ENCODE data around the gene PPP2R2C. TPM values are rescaled to one million over a fixed set of nuclear protein-coding genes. Genes with fewer than 3 reads are reported as not detected.

The PPP2R2C gene
- polyA plus RNA-seq, 4 donors = 0.16 to 2.3 (median 0.81) TPM; not detected in 1

GRCh38 chr4:6340446-6341015, 131.9 kb downstream of the PPP2R2C start:
- Histone ChIP-seq H3K27ac (ENCODE audit: low read depth in 1 of 3, low read length in 2 of 3) (no peak overlapping the region), H3K9me3 (ENCODE audit: control insufficient read depth in 2 of 2, insufficient read depth in 1 of 2, low read depth in 1 of 2, low read length in 1 of 2) (peaks cover 0 to 9% of the 10 kb centered on the region in 2 donors), H3K4me3 (ENCODE audit: low read depth in 1 of 3, low read length in 3 of 3) (no peak overlapping the region), H3K36me3 (ENCODE audit: control insufficient read depth in 3 of 3, insufficient read depth in 2 of 3, low read depth in 1 of 3, low read length in 3 of 3) (no peaks in the 10 kb centered on the region), H3K27me3 (ENCODE audit: control insufficient read depth in 3 of 3, insufficient read depth in 3 of 3, low read length in 3 of 3) (peaks cover 0 to 9% (median 3%) of the 10 kb centered on the region in 3 donors), H3K4me1 (ENCODE audit: control insufficient read depth in 3 of 3, insufficient read depth in 2 of 3, low read depth in 1 of 3, low read length in 2 of 3) (no peaks in the 10 kb centered on the region)
- FAIRE-seq (no peak), DNase-seq (no peak)
- 72 to 85% (median 74%) methylated on average over 9 of the region's 9 CpGs for WGBS, 3 donors

GRCh38 chr4:6339818-6340445, 132.5 kb downstream of the PPP2R2C start:
- Histone ChIP-seq H3K36me3 (ENCODE audit: control insufficient read depth in 3 of 3, insufficient read depth in 2 of 3, low read depth in 1 of 3, low read length in 3 of 3) (no peaks in the 10 kb centered on the region), H3K4me3 (ENCODE audit: low read depth in 1 of 3, low read length in 3 of 3) (no peak overlapping the region), H3K27me3 (ENCODE audit: control insufficient read depth in 3 of 3, insufficient read depth in 3 of 3, low read length in 3 of 3) (peaks cover 0 to 9% (median 3%) of the 10 kb centered on the region in 3 donors), H3K9me3 (ENCODE audit: control insufficient read depth in 2 of 2, insufficient read depth in 1 of 2, low read depth in 1 of 2, low read length in 1 of 2) (peaks cover 0 to 5% of the 10 kb centered on the region in 2 donors), H3K4me1 (ENCODE audit: control insufficient read depth in 3 of 3, insufficient read depth in 2 of 3, low read depth in 1 of 3, low read length in 2 of 3) (no peaks in the 10 kb centered on the region), H3K27ac (ENCODE audit: low read depth in 1 of 3, low read length in 2 of 3) (no peak overlapping the region)
- FAIRE-seq (no peak), DNase-seq (no peak)
- 77 to 88% (median 84%) methylated on average over 12 to 13 of the region's 13 CpGs for WGBS, 3 donors

- H3K27ac ChIP-seq (ENCODE audit: low read depth in 1 of 3, low read length in 2 of 3) = no peak overlapping the region
- H3K4me3 ChIP-seq (ENCODE audit: low read depth in 1 of 3, low read length in 3 of 3) = no peak overlapping the region
- FAIRE-seq (no peak), DNase-seq (no peak)
- peaks cover 0 to 9% (median 3%) of the 10 kb centered on the region in 3 donors for H3K27me3 ChIP-seq (ENCODE audit: control insufficient read depth in 3 of 3, insufficient read depth in 3 of 3, low read length in 3 of 3)
- H3K9me3 ChIP-seq (ENCODE audit: control insufficient read depth in 2 of 2, insufficient read depth in 1 of 2, low read depth in 1 of 2, low read length in 1 of 2) = peaks cover 0 to 4% of the 10 kb centered on the region in 2 donors
- 54 to 66% (median 55%) methylated on average over 11 to 12 of the region's 12 CpGs for whole genome bisulfite sequencing, 3 donors
- no peaks in the 10 kb centered on the region for H3K36me3 ChIP-seq (ENCODE audit: control insufficient read depth in 3 of 3, insufficient read depth in 2 of 3, low read depth in 1 of 3, low read length in 3 of 3)
- H3K4me1 ChIP-seq (ENCODE audit: control insufficient read depth in 3 of 3, insufficient read depth in 2 of 3, low read depth in 1 of 3, low read length in 2 of 3) = no peaks in the 10 kb centered on the region
Observed at GRCh38 chr4:6338951-6339817, 133.2 kb downstream of the PPP2R2C start.

GRCh38 chr4:6338175-6338950, 134.1 kb downstream of the PPP2R2C start:
- DNase-seq (peak in 1 of 2 donors; percentile 15), FAIRE-seq (no peak)
- peaks cover 0 to 9% of the 10 kb centered on the region in 2 donors for H3K9me3 ChIP-seq (ENCODE audit: control insufficient read depth in 2 of 2, insufficient read depth in 1 of 2, low read depth in 1 of 2, low read length in 1 of 2)
- H3K27ac ChIP-seq (ENCODE audit: low read depth in 1 of 3, low read length in 2 of 3) = no peak overlapping the region
- H3K36me3 ChIP-seq (ENCODE audit: control insufficient read depth in 3 of 3, insufficient read depth in 2 of 3, low read depth in 1 of 3, low read length in 3 of 3) = no peaks in the 10 kb centered on the region
- 57 to 63% (median 63%) methylated on average over 12 to 14 of the region's 14 CpGs for WGBS, 3 donors
- peaks cover 0 to 9% (median 7%) of the 10 kb centered on the region in 3 donors for H3K27me3 ChIP-seq (ENCODE audit: control insufficient read depth in 3 of 3, insufficient read depth in 3 of 3, low read length in 3 of 3)
- no peaks in the 10 kb centered on the region for H3K4me1 ChIP-seq (ENCODE audit: control insufficient read depth in 3 of 3, insufficient read depth in 2 of 3, low read depth in 1 of 3, low read length in 2 of 3)
- no peak overlapping the region for H3K4me3 ChIP-seq (ENCODE audit: low read depth in 1 of 3, low read length in 3 of 3)

GRCh38 chr4:6337331-6337935, 135.0 kb downstream of the PPP2R2C start:
- FAIRE-seq = no peak
- peak in 1 of 2 donors; percentile 24 for DNase-seq
- Histone ChIP-seq H3K36me3 (ENCODE audit: control insufficient read depth in 3 of 3, insufficient read depth in 2 of 3, low read depth in 1 of 3, low read length in 3 of 3) (no peaks in the 10 kb centered on the region), H3K27ac (ENCODE audit: low read depth in 1 of 3, low read length in 2 of 3) (no peak overlapping the region), H3K9me3 (ENCODE audit: control insufficient read depth in 2 of 2, insufficient read depth in 1 of 2, low read depth in 1 of 2, low read length in 1 of 2) (peaks cover 0 to 6% of the 10 kb centered on the region in 2 donors), H3K4me1 (ENCODE audit: control insufficient read depth in 3 of 3, insufficient read depth in 2 of 3, low read depth in 1 of 3, low read length in 2 of 3) (no peaks in the 10 kb centered on the region), H3K27me3 (ENCODE audit: control insufficient read depth in 3 of 3, insufficient read depth in 3 of 3, low read length in 3 of 3) (peaks cover 0 to 9% (median 7%) of the 10 kb centered on the region in 3 donors), H3K4me3 (ENCODE audit: low read depth in 1 of 3, low read length in 3 of 3) (no peak overlapping the region)
- WGBS, 3 donors = 7 to 19% (median 12%) methylated on average over 19 of the region's 19 CpGs

GRCh38 chr4:6336166-6336565, 136.2 kb downstream of the PPP2R2C start:
- no peaks in the 10 kb centered on the region for H3K36me3 ChIP-seq (ENCODE audit: control insufficient read depth in 3 of 3, insufficient read depth in 2 of 3, low read depth in 1 of 3, low read length in 3 of 3)
- DNase-seq (no peak), FAIRE-seq (no peak)
- peaks cover 0 to 9% (median 7%) of the 10 kb centered on the region in 3 donors for H3K27me3 ChIP-seq (ENCODE audit: control insufficient read depth in 3 of 3, insufficient read depth in 3 of 3, low read length in 3 of 3)
- no peak overlapping the region for H3K4me3 ChIP-seq (ENCODE audit: low read depth in 1 of 3, low read length in 3 of 3)
- no peak overlapping the region for H3K27ac ChIP-seq (ENCODE audit: low read depth in 1 of 3, low read length in 2 of 3)
- H3K4me1 ChIP-seq (ENCODE audit: control insufficient read depth in 3 of 3, insufficient read depth in 2 of 3, low read depth in 1 of 3, low read length in 2 of 3) = no peaks in the 10 kb centered on the region
- H3K9me3 ChIP-seq (ENCODE audit: control insufficient read depth in 2 of 2, insufficient read depth in 1 of 2, low read depth in 1 of 2, low read length in 1 of 2) = peaks cover 0 to 10% of the 10 kb centered on the region in 2 donors
- WGBS, 3 donors = 70 to 79% (median 76%) methylated on average over 12 to 13 of the region's 13 CpGs

GRCh38 chr4:6335040-6335590, 137.3 kb downstream of the PPP2R2C start:
- FAIRE-seq (no peak), DNase-seq (no peak)
- H3K27ac ChIP-seq (ENCODE audit: low read depth in 1 of 3, low read length in 2 of 3) = no peak overlapping the region
- H3K4me1 ChIP-seq (ENCODE audit: control insufficient read depth in 3 of 3, insufficient read depth in 2 of 3, low read depth in 1 of 3, low read length in 2 of 3) = no peaks in the 10 kb centered on the region
- no peak overlapping the region for H3K4me3 ChIP-seq (ENCODE audit: low read depth in 1 of 3, low read length in 3 of 3)
- peaks cover 0 to 9% (median 7%) of the 10 kb centered on the region in 3 donors for H3K27me3 ChIP-seq (ENCODE audit: control insufficient read depth in 3 of 3, insufficient read depth in 3 of 3, low read length in 3 of 3)
- peaks cover 0 to 10% of the 10 kb centered on the region in 2 donors for H3K9me3 ChIP-seq (ENCODE audit: control insufficient read depth in 2 of 2, insufficient read depth in 1 of 2, low read depth in 1 of 2, low read length in 1 of 2)
- H3K36me3 ChIP-seq (ENCODE audit: control insufficient read depth in 3 of 3, insufficient read depth in 2 of 3, low read depth in 1 of 3, low read length in 3 of 3) = no peaks in the 10 kb centered on the region
- WGBS, 3 donors = 71 to 80% (median 75%) methylated on average over 12 of the region's 12 CpGs
